H4 (cell line): ENCODE data around the gene SLC39A6. TPM values are rescaled to one million over a fixed set of nuclear protein-coding genes. Genes with fewer than 3 reads are reported as not detected.
"Not testable (repeated sequence)": the region's sequence is repeated elsewhere in the genome, so short reads cannot be mapped to it uniquely, and the experiment has no call there.

Source experiments
- DNase-seq: peaks from one replicate; pipeline ENCODE4 v3.0.0-alpha.2; 2015; ENCODE audit warnings: low spot score
- total RNA-seq: library from RNA; depleted of rRNA; stranded (reverse); fragments of >200 nt; shearing (Covaris generic); gene quantifications from 2 replicates; pipeline ENCODE4 v1.2.3, GENCODE V29; 2014; rRNA removed

Gene SLC39A6
- 79.4 and 82.4 TPM in 2 replicates for total RNA-seq

GRCh38 chr18:36129300-36130038, at the start of gene SLC39A6, which contains the start of gene ELP2:
TSS of gene SLC39A6 (minus strand) at chr18:36129340. CDS start at chr18:36127007, 2,333 bp downstream.
TSS of gene ELP2 (plus strand) at chr18:36129899. CDS start at chr18:36129934, 35 bp downstream.
- peak; percentile 95 for DNase-seq

GRCh38 chr18:36177913-36178312, 48.8 kb upstream of the SLC39A6 start:
- no peak for DNase-seq

GRCh38 chr18:36176711-36177110, 47.6 kb upstream of the SLC39A6 start:
- DNase-seq, result peak; percentile 94

- DNase-seq, result peak; percentile 77
Measured at GRCh38 chr18:36176177-36176584, 47.0 kb upstream of the SLC39A6 start.

GRCh38 chr18:36175481-36175880, 46.3 kb upstream of the SLC39A6 start:
- no peak for DNase-seq

GRCh38 chr18:36169938-36170337, 40.8 kb upstream of the SLC39A6 start:
- DNase-seq, result no peak

- DNase-seq, result not testable (repeated sequence)
Measured at GRCh38 chr18:36168296-36168695, 39.2 kb upstream of the SLC39A6 start.

- no peak for DNase-seq
Measured at GRCh38 chr18:36167692-36168218, 38.6 kb upstream of the SLC39A6 start.

- no peak for DNase-seq
Measured at GRCh38 chr18:36162981-36163380, 33.8 kb upstream of the SLC39A6 start.

- no peak for DNase-seq
Measured at GRCh38 chr18:36160959-36161371, 31.8 kb upstream of the SLC39A6 start.

- DNase-seq, result no peak
Measured at GRCh38 chr18:36158266-36158867, 29.2 kb upstream of the SLC39A6 start.

GRCh38 chr18:36157441-36157840, 28.3 kb upstream of the SLC39A6 start:
- DNase-seq, result no peak

- no peak for DNase-seq
Measured at GRCh38 chr18:36155851-36156757, 27.0 kb upstream of the SLC39A6 start.

GRCh38 chr18:36153771-36154170, 24.6 kb upstream of the SLC39A6 start:
- DNase-seq, result no peak

- peak; percentile 35 for DNase-seq
Measured at GRCh38 chr18:36153203-36153602, 24.1 kb upstream of the SLC39A6 start.

- no peak for DNase-seq
Measured at GRCh38 chr18:36152781-36153180, 23.6 kb upstream of the SLC39A6 start.

GRCh38 chr18:36149514-36150289, 20.6 kb upstream of the SLC39A6 start:
- no peak for DNase-seq

- DNase-seq, result no peak
Measured at GRCh38 chr18:36143391-36143790, 14.3 kb upstream of the SLC39A6 start.

- no peak for DNase-seq
Measured at GRCh38 chr18:36142751-36143150, 13.6 kb upstream of the SLC39A6 start.

GRCh38 chr18:36141576-36141975, 12.4 kb upstream of the SLC39A6 start:
- DNase-seq, result no peak

- no peak for DNase-seq
Measured at GRCh38 chr18:36139245-36139644, 10.1 kb upstream of the SLC39A6 start.
